ENCODE measurements around the gene GNG4.
"Not testable (repeated sequence)": the region's sequence is repeated elsewhere in the genome, so short reads cannot be mapped to it uniquely, and the experiment has no call there.

Gene GNG4

GRCh38 chr1:235648954-235649367 is 623 bp downstream of the GNG4 start:
- DNase-seq = no peak

GRCh38 chr1:235648407-235648907 is 1.1 kb downstream of the GNG4 start:
- peak; percentile 70 for DNase-seq

DNA sequence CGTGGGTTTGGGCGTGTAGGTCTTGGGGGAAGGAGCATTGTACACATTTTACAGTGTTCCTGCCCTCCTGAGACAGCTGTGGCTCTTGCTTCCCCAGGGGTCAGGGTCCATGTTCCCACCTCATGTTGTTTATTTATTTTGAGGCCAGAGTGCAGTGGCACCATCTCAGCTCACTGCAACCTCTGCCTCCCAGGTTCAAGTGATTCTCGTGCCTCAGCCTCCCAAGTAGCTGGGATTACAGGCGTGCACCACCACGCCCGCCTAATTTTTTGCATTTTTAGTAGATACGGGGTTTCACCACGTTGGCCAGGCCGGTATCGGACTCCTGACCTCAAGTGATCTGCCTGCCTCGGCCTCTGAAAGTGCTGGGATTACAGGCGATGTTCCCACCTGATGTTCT is 2.0 kb downstream of the GNG4 start:
- not testable (repeated sequence) for DNase-seq

DNA sequence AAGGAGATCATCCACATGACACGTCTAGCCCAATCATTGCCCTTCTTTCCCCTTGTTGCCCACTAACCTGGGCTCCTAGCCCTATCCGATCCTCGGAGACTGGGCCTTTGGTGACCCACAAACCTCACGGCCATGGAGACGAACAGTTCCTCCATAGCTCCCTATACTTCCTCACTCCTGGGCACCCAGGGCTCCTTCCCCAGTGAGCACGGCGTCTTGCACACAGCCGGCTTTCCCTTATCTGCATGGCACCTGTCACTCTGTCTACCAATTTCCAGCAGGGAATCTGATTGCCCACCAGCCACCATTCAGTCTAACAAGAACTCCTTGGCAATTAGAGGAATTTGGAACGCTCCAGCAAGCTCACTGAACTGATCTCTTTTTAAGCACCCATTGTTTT is 3.1 kb downstream of the GNG4 start:
- DNase-seq = no peak

DNA sequence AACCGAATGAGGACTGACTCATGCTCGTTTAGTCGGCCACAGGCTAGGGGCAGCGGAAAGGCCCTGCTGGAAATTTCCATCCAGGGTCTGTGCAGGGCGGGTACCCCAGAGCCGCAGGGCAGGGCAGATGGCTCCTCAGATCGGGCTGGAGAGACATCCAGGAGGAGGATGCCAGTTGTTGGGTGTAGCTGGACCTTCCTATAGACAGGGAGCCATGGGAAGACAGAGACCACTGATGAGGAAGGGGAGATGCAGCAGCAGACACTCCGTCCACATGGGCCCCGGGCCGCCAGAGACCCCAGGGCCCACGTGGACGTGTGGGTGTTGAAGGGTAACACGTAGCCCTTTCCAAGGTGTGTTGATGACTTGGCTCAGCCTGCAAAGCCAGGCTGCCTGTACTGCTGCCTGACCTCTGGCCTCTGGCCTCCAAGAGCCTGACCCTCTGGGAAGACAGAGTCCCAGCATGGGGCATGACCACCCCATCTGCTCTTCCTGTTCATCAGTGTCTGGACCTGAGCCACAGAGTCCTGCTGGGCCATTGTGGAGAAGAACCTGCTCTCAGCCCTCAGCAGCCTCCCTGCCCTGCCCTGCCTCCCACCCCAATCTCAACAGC is 4.8 kb downstream of the GNG4 start:
- no peak for DNase-seq

DNA sequence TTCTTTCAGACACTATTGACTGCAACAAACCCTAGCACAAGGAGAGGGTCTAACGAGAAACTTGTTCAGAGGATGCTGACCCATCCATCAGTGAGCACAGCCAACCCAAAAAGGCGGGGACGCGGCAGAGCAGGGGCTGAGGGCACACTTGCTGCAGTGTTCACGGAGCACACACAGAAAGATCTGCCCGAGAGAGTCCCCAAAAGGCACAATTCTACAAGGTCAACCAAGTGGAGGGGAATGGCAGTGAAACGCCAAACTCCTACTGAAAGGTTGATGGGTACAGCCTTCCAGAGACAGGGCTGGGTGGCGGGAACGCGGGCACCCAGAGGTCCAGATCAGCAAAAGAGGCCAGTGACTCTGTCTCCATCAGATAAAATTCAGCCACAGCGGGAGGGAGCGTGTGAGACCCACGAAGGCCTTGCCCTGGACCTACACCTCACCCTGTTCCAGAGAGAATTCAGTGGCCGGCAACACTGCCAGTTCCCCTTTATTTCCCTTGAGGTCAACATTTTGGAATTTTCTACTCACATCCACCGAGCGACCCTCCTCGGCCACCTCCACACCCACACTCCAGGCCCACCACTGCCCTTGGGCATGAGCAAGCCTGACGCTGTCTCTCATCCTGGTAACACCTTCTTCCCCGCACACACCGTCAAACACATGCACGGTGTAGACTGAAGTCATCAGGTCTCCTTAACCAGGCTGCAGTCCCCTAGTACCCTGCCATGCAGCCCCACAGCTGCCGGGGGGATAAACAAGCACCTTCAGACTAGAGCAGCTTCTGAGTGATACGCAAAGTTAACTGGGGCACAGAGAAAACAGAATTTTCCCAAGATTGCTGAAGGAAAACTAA is 5.5 kb downstream of the GNG4 start:
- DNase-seq = no peak

DNA sequence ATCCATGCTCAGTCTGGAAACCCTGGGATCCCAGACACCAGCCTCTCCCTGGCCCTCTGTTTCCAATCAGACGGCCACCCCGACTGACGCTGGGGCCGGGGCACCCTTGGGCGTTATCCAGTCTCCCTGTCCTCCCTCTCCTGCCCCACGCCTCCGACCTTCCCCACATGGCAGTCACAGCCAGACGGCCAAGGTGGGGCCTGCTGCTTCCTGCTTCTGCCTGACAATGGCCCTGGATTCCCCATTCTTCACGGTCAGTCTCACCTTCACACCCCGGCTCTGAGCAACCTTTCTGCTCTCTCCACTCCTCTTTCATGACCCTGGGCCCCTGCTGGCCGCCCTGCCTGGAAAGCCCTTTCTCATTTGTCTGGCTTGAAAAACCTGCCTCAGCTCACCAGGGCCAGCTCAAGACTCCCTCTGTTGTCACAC is 6.6 kb downstream of the GNG4 start:
- DNase-seq = no peak

- peak; percentile 80 for DNase-seq
Observed at GRCh38 chr1:235642011-235642942, 7.3 kb downstream of the GNG4 start.

DNA sequence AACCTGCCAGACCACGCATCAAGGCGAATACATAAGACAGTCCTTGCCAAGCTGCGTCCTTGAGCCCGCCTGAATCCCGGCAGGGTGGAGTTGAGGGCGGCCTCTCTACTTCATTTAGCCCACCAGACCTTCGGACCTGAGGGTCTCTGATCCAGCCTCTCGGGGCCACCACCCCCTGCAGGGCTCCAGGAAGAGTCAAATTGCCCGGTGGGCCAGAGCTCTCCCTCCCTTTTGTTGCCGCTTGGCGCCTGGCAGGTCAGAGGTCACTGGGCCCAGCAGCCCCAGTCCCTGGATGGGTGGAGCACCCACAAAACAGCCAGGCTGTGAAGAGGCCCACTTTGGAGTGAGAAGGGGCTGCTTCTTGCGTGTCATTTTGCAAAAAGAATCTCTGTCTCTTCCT is 9.0 kb downstream of the GNG4 start:
- DNase-seq = no peak

DNA sequence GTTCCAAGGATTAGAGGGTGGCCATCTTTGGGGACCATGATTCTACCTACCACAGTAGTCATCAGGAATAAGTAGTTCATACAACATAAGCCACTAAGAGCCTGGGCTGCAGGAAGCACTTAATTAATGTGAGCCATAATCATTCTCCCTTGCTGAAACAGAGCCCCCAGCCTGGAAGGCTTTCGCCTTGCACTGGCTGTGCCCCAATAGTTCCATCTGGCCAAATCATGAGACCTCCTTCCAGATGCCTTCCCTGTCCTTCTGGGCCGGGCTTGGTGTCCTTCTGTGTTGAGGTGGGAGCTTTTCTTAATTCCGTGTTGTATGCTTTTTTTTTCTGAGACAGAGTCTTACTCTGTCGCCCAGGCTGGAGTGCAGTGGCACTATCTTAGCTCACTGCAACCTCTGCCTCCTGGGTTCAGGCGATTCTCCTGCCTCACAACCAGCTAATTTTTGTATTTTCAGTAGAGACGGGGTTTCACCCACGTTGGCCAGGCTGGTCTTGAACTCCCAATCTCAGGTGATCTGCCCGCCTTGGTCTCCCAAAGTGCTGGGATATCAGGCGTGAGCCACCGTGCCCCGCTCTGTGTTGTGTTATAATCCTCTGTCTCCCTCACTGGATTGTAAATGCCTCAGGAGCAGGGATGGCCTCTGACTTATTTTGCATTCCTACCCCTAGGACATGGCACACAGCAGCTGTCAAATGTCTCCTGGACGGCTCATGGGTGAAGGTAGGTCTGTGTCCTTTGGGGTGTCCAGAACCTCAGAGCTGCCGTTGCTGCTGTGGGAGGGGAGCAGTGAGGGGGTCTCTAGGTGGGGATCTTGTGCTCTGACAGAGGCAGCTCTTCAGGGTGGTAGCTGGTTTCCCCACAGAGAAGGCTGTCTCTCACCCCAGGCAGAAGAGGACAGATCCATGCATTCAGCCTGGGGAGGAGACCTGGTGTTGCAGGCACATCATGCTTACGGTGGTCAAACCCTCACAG is 10.1 kb downstream of the GNG4 start:
- no peak for DNase-seq

GRCh38 chr1:235638612-235639011 is 11.0 kb downstream of the GNG4 start:
- DNase-seq = not testable (repeated sequence)

DNA sequence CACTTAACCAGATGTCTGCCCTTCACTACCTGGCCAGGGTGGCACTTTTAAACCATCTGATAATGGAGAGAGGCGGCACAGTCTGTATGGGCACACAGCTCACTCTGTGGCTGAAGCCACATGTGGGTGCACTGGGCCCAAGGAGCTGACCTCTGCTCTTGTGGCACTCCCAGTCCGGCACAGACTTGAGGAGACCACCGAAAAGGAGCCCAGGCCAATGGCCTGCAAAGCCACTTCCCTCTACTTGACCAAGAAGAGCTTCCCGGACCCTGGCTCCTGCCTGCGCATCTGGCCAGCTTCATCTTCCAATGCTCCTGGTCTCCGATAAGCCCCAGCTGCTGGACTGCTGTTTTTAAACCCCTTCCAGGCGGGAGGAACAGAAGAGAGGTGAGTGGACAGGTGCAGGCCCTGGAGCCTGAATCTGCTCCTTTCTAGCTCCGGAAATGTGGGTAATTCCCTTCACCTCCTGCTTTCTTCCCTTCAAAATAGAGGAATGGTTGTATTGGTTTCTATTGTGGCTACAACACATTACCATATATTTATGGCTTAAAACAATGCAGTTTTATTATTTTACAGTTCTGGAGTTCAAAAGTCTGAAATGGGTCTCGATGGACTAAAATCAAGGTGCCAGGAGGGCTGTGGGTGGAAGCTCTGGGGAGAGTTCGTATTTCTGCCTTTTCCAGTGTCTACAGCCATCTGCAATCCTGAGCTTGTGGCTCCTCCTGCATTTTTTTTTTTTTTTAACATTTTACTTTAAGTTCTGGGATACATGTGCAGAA is 11.6 kb downstream of the GNG4 start:
- no peak for DNase-seq

DNA sequence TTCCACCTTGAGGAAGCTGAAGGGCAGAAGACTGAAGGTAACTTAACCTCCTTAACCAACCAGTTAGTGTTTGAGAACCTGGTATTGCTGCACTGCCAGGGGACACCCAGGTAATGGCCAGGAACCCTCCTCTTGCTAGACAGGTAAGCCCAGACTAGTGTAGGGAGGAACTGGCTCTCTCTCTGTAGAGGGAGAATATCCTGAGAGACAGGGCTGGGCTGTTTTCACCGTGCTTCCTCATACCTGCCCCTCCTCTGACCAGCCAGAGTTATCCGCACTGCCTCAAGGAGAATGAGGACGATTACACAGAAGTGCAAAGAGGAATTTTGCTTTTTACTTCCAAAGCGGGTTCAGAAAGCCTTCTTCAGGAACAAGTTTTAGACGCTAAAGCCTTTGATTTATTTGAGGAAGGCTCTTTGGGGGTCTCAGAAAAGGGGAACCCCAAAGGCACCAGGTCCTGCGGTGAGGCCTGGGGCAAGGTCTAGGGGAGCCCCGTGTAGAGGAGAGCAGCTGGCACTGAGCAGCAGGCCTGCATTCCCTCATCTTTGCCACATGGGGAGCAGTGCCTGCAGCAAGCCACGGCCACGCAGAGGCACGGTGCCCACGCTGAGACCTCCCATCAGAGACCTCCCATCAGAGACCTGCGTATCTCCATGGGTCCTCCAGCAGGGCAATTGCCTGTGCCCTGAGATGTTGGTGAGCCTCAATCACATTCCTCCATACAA is 13.5 kb downstream of the GNG4 start:
- no peak for DNase-seq

GRCh38 chr1:235632506-235633401 is 16.8 kb downstream of the GNG4 start:
- DNase-seq = no peak

- no peak for DNase-seq
Observed at GRCh38 chr1:235631816-235632215, 17.8 kb downstream of the GNG4 start.

- DNase-seq = no peak
Observed at GRCh38 chr1:235628316-235629005, 21.1 kb downstream of the GNG4 start.

DNA sequence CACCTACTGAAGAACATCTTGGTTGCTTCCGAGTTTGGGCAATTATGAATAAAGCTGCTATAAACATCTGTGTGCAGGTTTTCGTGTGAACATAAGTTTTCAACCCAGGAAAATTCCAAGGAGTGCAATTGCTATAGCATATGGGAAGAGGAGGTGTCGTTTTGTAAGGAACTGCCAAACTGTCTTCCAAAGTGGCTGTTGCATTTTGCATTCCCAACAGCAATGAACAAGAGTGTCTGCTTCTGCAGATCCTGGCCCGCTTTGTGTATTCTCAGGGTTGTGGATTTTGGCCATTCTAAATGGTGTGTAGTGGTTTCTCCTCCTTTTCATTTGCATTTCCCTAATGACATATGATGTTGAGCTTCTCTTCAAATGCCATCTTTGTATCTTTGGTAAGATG is 23.8 kb downstream of the GNG4 start:
- no peak for DNase-seq

DNA sequence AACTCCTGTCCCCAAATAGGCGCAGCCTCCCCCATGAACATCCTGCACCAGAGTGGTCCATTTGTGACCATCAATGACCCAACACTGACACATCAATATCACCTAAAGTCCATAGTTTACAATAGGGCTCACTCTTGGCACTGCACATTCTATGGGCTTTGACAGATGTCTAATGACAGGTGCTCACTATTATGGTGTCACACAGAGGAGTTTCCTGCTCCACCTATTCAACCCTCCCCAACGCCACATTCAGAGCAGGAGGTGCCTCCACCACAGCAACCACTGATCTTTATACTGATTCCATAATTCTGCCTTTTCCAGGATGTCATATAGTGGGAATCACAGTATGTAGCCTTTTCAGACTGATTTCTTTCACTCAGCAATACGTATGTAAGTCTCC is 24.2 kb downstream of the GNG4 start:
- DNase-seq = no peak
